ENCODE measurements around the gene MED27.

Gene MED27, protein sequence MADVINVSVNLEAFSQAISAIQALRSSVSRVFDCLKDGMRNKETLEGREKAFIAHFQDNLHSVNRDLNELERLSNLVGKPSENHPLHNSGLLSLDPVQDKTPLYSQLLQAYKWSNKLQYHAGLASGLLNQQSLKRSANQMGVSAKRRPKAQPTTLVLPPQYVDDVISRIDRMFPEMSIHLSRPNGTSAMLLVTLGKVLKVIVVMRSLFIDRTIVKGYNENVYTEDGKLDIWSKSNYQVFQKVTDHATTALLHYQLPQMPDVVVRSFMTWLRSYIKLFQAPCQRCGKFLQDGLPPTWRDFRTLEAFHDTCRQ

DNA sequence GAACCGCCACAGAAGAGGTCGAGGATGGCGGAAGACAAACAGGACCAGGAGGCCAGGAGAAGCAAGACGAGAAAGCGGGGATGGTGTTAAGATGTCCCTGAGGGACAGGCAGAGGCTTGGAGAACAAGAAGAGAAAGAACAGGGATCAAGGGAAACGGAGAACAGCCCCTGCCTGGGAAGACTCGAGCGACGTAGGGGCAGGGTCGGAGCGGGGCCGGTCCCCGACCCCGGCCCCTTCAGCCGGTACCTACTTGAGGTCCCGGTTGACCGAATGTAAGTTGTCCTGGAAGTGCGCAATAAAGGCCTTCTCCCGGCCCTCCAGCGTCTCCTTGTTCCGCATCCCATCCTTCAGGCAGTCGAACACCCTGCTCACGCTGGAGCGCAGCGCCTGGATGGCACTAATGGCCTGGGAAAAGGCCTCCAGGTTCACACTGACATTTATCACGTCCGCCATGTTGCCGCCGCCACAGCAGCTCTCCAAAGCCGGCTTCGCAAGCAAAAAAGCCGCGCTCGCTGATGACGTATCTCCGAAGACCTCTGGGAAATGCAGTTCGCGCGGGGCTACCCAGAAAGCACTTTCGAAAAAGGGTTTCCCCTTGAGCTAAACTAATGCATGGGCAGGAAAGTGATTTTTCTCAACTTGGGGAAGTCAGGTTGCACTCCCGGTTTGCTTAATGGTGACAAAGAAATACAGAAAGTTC, at the start of gene MED27:
Gene MED27 (minus strand): TSS at position 477 of the 701 bp plus-strand sequence. CDS start 23 bp downstream, at position 454.
- DNase-seq = peak; percentile 98 to 99

GRCh38 chr9:132127888-132128534, 48.3 kb upstream of the MED27 start:
- no peak for DNase-seq

GRCh38 chr9:132126680-132127236, 47.1 kb upstream of the MED27 start:
- no peak for DNase-seq

GRCh38 chr9:132125944-132126679, 46.4 kb upstream of the MED27 start:
- DNase-seq = no peak

DNA sequence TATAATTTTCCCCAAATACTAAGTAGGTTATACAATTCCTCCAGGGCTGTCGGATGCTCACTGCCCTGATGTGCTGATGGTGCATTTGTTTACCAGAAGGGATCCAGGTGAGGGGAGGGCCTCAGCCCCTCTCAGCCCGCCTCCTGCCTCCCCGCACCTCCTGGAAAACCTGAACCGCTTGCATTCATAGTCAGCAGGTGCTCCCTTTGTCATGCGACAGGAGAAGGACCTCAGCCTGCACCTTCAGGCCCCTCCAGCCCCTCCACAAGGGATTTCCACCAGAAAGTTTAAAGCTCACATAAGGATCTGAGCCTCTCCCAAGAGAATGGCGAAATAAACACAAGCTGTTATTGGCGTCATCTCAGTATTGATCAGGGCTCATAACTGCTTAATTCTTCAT, 45.7 kb upstream of the MED27 start:
- no peak for DNase-seq

DNA sequence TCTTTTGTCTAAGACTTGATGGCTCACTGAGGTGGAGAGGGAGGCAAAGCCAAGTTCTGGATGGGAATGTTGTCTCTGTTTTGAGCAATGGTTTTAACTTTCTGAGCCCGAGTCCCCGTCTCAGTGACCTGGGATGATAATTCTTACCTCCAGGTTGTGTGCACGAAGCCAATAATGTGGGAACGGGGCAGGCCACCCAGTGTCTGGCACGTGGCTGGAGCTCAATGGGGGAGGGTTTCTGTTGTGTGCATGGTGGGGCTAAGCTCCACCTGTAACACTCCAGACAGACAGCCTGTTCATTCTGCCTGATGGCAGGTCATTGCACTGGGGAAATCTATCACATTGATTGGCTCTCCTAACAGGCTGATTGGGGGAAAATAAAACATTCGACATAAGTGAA, 45.1 kb upstream of the MED27 start:
- DNase-seq = no peak

DNA sequence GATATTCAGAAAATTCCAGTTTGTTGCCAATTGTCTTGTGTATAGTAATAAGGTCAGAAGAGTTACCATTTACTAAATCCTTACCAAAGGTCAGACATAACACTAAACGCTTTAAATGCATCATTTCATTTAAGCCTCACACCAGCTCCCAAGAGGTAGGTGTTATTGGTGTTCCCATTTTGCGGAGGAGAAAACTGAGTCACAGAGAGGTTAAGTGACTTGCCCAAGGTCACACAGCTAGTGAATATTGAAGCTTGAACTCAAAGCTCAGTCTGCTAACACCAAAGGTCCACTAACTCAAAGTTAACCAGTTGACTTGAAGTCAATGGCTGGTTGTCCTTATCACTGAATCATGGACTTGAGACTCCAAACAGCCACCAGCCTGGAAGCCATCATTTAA, 41.4 kb upstream of the MED27 start:
- DNase-seq = no peak

DNA sequence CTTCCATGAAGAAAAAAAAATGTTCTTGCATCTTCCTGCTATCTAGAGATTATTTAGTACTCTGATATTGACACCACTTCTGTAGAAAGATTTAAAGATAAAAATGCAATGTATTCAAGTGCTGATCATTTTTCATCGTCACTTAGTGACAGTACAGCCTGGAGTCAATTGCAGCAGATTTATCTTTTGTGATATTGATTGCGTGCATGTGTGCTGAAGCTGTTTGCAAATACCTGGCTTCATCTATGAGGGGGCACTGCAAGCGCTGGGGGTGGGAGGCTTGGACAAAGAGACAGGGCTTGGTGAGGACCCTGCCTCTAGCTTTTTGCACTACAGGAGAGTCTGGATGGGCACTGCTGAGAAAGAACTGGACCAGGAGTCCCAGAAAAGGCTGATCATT, 38.0 kb upstream of the MED27 start:
- DNase-seq = no peak

DNA sequence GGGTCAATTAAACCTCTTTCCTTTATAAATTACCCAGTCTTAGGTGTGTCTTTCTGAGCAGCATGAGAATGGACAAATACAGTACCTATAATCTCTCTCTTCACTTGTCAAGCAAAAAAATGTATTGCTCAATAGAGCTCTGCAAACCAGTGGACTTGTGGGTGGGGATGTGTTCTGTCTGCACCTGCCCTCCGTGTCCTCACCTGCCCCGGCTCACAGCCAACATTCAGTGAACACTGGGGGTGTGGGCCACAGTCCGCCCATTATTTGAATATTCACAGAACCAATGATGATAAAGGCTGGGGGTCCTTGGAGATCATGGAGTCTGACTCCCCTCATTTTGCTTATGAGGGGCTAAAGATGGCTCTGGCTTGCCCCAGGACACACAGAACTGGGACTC, 36.9 kb upstream of the MED27 start:
- DNase-seq = no peak

DNA sequence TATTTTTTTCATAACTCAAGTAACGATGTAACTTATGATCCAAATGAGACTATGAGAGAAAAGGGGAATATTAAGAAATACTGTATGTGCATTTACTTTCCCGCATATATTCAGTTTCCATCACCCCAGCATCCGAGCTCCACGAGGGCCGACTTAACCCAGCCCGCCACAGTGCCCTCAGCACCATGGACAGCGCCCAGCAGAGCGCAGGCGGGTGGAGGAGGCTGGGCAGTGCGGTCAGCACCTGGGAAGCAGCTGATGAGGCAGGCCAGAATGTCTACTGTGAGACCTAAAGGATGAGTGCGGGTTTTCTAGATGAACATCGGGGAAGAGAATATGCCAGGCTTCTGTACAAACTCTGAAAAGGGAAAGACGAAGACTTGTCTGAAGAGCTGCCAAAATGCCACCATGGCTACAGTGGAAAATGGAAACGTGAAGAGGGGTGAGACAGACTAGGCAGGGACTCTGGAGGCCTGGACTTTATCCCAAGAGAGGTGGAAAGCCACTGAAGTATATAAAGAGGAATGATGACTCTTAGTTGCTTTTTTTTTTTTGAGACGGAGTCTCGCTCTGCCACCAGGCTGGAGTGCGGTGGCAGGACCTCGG, 34.5 kb upstream of the MED27 start:
- DNase-seq = peak; percentile 4 to 33

DNA sequence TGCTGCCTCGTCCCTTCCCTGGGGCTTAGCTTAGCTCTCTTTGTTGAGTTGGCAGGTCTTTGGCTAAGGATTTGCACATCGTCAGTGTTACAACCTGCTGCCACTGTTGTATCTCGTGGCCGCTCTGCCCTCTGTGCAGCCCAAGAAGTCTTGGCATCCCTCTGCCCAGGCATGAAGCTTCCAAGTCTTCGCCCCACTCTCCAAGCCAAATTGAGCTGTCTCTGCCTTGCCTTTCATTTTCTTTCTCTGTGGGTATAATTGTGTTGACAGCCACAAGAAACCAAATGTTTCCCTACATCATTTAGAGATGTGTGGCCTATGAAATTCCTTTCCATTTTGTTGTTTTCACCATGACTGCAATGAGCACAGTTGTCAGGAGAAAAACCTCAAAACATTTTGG, 29.6 kb upstream of the MED27 start:
- DNase-seq = no peak

- peak in 1 of 2 donors; percentile 2 for DNase-seq
These were observed 29.1 kb upstream of the MED27 start for GRCh38 chr9:132108728-132109127.

DNA sequence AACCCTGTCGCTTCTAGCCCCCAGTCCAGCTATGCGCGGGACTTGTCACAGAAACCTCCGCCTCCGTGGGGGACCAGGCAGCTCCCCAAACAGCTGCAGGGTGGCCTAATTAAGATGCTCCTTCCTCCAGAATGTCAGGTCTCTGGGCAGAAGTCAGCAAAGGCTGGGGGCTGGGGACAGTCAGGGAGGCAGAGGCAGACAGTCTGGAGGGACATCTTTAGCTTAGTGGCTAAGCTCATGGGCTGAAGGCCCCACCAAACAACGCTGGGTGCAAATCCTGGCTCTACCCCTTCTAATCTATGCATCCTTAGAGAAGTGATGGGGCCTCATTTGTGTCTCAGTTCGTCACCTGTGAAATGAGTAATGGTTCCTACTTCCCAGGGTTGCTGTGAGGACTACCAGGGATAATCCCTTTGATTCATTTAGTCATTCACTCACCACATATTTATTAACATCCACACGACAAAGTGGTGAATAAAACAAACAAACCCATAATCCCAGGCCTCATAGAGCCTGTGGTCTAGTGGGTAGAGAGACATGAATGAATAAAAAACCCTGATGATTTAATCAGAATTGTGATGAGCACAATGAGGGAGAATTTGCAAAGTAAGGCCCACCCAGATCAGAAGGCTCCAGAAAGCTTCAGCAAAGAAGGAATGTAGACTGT, 20.2 kb upstream of the MED27 start:
- DNase-seq = no peak

GRCh38 chr9:132099167-132099566, 19.5 kb upstream of the MED27 start:
- DNase-seq = no peak

DNA sequence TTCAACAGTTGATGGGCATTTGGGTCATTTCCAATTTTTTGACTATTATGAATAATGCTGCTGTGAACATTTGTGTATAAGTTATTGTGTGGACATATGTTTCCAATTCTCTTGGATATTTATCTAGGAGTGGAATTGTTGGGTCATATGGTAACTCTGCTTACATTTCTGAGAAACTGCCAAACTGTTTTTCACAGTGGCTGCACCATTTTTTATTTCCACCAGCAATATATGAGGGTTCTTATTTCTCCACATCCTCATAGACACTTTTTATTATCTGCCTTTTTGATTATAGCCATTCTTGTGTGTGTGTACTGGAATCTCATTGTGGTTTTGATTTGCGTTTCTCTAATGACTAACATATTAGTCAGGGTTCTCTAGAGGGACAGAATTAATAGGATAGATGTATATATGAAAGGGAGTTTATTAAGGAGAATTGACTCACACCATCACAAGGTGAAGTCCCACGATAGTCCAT, 14.7 kb upstream of the MED27 start:
- DNase-seq = no peak

DNA sequence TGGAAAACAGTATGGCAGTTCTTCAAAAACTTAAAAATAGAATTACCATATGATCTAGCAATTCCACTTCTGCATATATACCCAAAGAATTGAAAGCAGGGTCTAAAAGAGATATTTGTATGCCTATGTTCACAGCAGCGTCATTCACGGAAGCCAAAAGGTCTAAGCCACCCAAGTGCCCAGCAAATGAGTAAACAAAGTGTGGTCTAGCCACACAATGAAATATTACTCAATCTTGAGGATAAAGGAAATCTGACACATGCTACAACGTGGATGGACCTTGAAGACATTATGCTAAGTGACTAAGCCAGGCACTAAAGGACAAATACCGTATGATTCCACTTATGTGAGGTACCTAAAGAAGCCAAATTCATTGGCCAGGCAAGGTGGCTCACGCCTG, 11.1 kb upstream of the MED27 start:
- no peak for DNase-seq

DNA sequence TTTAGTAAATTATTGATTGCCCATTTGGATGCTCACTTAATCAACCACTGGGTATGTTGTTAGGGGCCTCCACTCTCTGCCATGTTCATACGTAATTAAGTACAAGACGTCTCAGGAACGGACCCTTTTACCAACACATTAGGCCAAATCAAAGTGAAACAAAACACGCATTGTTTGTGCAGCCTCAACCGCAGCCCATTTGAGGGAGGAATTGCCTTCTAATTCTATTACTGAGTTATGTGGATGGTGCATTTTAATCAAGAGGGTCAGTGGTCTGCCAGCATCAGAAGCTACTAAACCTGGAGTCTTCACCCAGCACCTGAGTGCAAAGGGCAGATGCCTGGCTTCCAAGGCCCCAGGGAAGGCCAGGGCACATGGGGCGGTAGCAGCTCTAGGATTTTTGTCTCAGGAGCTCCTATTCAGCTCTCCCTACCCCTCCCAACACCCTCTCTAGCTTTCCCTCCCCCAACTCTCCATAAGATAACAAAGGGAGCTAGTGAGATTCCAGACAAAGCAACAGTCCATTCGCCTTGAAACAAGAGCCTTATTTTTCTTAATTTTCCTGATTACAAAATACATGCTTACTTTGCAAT, 7.9 kb upstream of the MED27 start:
- no peak for DNase-seq

- no peak for DNase-seq
These were observed 2.5 kb upstream of the MED27 start for GRCh38 chr9:132082188-132082587.

GRCh38 chr9:132078699-132079356, 839 bp downstream of the MED27 start:
- DNase-seq = peak; percentile 25 to 44

DNA sequence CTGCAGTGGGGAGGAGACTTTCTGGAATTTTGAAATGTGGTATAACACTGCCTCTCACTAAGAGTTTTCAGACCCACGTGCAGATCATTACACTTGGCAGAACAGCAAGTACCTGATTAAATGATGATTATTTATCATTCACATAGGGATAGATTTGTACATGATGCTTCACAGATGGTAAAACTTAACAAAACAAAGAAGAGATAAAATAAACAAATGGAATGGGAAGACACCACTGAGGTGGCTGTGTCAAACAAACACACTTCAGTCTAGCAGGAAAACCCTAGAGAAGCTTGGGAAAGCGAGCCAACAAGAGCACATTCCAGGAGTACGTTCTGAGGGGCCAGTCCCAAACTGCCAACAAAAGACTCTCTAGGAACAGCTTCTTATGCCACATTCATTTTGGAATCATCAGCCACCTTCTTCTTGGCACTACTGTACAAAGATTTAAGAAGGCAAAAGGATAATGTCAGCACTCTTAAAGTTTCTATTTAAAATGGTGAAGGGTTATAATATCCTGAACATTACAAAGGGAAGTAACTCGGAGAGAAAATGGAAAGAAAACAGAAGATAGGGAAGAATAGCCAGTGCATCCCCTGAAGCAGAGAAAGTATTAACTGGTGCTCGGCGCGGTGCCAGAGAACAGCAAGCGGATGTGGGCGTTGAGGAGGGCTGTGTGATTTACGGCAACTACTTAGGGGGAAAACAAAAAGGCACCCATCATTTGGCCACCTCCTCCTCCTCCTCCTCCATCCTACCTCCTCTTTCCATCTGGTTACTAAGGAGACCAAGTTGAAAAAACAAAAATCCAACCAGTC, 1.6 kb downstream of the MED27 start:
- no peak for DNase-seq

Data from inflammatory macrophage treated with lipopolysaccharide for 1 hour (primary cell).